ENCODE results near the gene FBXO2. TPM values are rescaled to one million over a fixed set of nuclear protein-coding genes. Genes with fewer than 3 reads are reported as not detected.

The FBXO2 gene
- total and polyA plus RNA-seq, 10 of the 15 experiments (the other 5 are each of a cell fraction or from before 2014, with no cell fraction given): 0.06 to 0.41 (median 0.18) TPM; not detected in 4

DNA sequence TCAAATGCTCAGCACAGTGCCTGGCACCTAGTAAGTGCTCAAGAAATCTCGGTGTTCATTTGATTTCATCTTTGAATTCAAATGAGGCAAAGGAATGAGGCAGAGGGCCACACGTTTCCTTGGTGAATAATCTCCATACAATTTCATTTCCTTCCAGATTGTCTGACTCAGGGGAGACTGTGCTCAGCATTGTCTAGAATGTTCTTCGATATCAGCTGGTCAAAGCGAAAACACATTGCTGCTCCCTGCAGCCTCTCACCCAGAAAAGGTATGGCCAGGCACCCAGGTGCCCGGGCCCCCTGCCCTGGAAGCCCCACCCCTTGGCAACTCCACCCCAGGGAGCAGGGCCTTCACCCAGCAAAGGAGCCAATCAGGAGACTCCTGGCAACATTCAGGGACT, 55.8 kb downstream of the FBXO2 start:
- DNase-seq (ENCODE audit: low read depth, low spot score) (no peak), FAIRE-seq (no peak), ATAC-seq (no peak)
- RAD21 ChIA-PET (ENCODE audit: unreplicated experiment): no interaction called here
- WGBS (ENCODE audit: insufficient coverage, insufficient replicate concordance, low lambda C conversion rate, missing lambda C conversion rate): 17% methylated on average over 5 of the region's 5 CpGs
- H3K9me3 ChIP-seq (replicated peaks; ENCODE audit: control insufficient read depth, insufficient read depth, low read length): no peaks in the 10 kb centered on the region
- intact Hi-C loops (cut with micrococcal nuclease; ENCODE audit: unreplicated experiment) (no loop called here), in situ Hi-C loops (cut with MboI) (no loop called here)
- SMC1A ChIA-PET (ENCODE audit: uncharacterized antibody, unreplicated experiment): no interaction called here
- H3K4me3 ChIP-seq: no peak overlapping the region
- BruUV-seq (replicated peaks): no TSS peak
- H3K36me3 ChIP-seq (ENCODE audit: control insufficient read depth in 2 of 2, insufficient read depth in 2 of 2, low read length in 1 of 2): no peaks in the 10 kb centered on the region
- no peak overlapping the region for H3K9ac ChIP-seq (ENCODE audit: control insufficient read depth, insufficient read depth, low read length)
- CTCF ChIA-PET: no interaction called here
- no peak overlapping the region for H2AFZ ChIP-seq (ENCODE audit: control insufficient read depth, low read depth, low read length)
- H3K27ac ChIP-seq (ENCODE audit: control insufficient read depth, insufficient read depth): no peak overlapping the region
- H3K27me3 ChIP-seq (replicated peaks in 1 of 2; ENCODE audit: control insufficient read depth in 2 of 2, insufficient read depth in 2 of 2, low read length in 1 of 2): peaks cover 0 to 4% of the 10 kb centered on the region in 2 experiments; a peak in 1 of 4 replicates
- no peaks in the 10 kb centered on the region for H3K79me2 ChIP-seq (ENCODE audit: control insufficient read depth, insufficient read depth, low read length)
- no peaks in the 10 kb centered on the region for H3K4me1 ChIP-seq (ENCODE audit: control insufficient read depth, insufficient read depth, low read length)
- POLR2A ChIA-PET: no interaction called here
- TF ChIP-seq, protein P1, sequence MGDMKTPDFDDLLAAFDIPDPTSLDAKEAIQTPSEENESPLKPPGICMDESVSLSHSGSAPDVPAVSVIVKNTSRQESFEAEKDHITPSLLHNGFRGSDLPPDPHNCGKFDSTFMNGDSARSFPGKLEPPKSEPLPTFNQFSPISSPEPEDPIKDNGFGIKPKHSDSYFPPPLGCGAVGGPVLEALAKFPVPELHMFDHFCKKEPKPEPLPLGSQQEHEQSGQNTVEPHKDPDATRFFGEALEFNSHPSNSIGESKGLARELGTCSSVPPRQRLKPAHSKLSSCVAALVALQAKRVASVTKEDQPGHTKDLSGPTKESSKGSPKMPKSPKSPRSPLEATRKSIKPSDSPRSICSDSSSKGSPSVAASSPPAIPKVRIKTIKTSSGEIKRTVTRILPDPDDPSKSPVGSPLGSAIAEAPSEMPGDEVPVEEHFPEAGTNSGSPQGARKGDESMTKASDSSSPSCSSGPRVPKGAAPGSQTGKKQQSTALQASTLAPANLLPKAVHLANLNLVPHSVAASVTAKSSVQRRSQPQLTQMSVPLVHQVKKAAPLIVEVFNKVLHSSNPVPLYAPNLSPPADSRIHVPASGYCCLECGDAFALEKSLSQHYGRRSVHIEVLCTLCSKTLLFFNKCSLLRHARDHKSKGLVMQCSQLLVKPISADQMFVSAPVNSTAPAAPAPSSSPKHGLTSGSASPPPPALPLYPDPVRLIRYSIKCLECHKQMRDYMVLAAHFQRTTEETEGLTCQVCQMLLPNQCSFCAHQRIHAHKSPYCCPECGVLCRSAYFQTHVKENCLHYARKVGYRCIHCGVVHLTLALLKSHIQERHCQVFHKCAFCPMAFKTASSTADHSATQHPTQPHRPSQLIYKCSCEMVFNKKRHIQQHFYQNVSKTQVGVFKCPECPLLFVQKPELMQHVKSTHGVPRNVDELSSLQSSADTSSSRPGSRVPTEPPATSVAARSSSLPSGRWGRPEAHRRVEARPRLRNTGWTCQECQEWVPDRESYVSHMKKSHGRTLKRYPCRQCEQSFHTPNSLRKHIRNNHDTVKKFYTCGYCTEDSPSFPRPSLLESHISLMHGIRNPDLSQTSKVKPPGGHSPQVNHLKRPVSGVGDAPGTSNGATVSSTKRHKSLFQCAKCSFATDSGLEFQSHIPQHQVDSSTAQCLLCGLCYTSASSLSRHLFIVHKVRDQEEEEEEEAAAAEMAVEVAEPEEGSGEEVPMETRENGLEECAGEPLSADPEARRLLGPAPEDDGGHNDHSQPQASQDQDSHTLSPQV (IDR thresholded peaks at IDR 0.05): no peak
- TF ChIP-seq RUNX3 (IDR thresholded peaks at IDR 0.05; ENCODE audit: low read length) (no peak), BHLHE40 (IDR thresholded peaks at IDR 0.05; ENCODE audit: borderline replicate concordance in 1 of 2, low read depth in 2 of 2, low read length in 1 of 2) (no peak), SIX5 (IDR thresholded peaks at IDR 0.05; ENCODE audit: low read depth, low read length, severe bottlenecking) (no peak), ZBED1 (IDR thresholded peaks at IDR 0.05; ENCODE audit: borderline replicate concordance) (no peak), ASH2L (IDR thresholded peaks at IDR 0.05; ENCODE audit: borderline replicate concordance, low read depth) (no peak), CBX5 (IDR thresholded peaks at IDR 0.05; ENCODE audit: low read depth) (no peak)
- TF ChIP-seq, protein P2, sequence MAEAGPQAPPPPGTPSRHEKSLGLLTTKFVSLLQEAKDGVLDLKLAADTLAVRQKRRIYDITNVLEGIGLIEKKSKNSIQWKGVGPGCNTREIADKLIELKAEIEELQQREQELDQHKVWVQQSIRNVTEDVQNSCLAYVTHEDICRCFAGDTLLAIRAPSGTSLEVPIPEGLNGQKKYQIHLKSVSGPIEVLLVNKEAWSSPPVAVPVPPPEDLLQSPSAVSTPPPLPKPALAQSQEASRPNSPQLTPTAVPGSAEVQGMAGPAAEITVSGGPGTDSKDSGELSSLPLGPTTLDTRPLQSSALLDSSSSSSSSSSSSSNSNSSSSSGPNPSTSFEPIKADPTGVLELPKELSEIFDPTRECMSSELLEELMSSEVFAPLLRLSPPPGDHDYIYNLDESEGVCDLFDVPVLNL (IDR thresholded peaks at IDR 0.05; ENCODE audit: low read depth, low read length): no peak
- TF ChIP-seq, protein P3, sequence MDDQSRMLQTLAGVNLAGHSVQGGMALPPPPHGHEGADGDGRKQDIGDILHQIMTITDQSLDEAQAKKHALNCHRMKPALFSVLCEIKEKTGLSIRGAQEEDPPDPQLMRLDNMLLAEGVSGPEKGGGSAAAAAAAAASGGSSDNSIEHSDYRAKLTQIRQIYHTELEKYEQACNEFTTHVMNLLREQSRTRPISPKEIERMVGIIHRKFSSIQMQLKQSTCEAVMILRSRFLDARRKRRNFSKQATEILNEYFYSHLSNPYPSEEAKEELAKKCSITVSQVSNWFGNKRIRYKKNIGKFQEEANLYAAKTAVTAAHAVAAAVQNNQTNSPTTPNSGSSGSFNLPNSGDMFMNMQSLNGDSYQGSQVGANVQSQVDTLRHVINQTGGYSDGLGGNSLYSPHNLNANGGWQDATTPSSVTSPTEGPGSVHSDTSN (IDR thresholded peaks at IDR 0.05; ENCODE audit: insufficient replicate concordance, low read depth, low read length): no peak
- no peak overlapping the region for H3K4me2 ChIP-seq (ENCODE audit: control insufficient read depth, insufficient read depth)
- no peaks in the 10 kb centered on the region for H4K20me1 ChIP-seq (ENCODE audit: control insufficient read depth, insufficient read depth)

Other genes starting within 250 kb of the FBXO2 start
Only the 7 nearest of the 11 such genes appear.
- 9.4 and 10.0 TPM in 2 replicates for gene FBXO44, start 448 bp upstream of the FBXO2 start, total RNA-seq (2014; rRNA removed)
- gene FBXO44, start 448 bp upstream of the FBXO2 start, total RNA-seq (2014; rRNA removed; fragmentation: Illumina TruSeq; extraction: Trizol): 4.2 and 4.8 TPM in 2 replicates
- gene FBXO44, start 448 bp upstream of the FBXO2 start, total RNA-seq (2021): 12.9 and 13.2 TPM in 2 replicates
- 4.1 and 6.3 TPM in 2 replicates for gene FBXO44, start 448 bp upstream of the FBXO2 start, polyA plus RNA-seq (2011; rRNA removed)
- gene FBXO44, start 448 bp upstream of the FBXO2 start, polyA plus RNA-seq (2014; fragmentation: Illumina TruSeq; extraction: Trizol): 1.1 and 4.0 TPM in 2 replicates
- gene FBXO44, start 448 bp upstream of the FBXO2 start, polyA plus RNA-seq (2014; fragmentation: Nextera tagmentation; extraction: Ambion mirVana): 1 to 10 TPM in 1 of 2 experiments, under 1 TPM in 1; 0.77 to 1.5 TPM
- 17.5 and 22.4 TPM in 2 replicates for gene FBXO44, start 448 bp upstream of the FBXO2 start, polyA plus RNA-seq (2014; rRNA removed)
- 10 to 100 TPM; 11.7 to 12.9 TPM for gene FBXO44, start 448 bp upstream of the FBXO2 start, polyA plus RNA-seq (2016; fragmentation: Nextera tagmentation; extraction: Ambion mirVana)
- gene FBXO6, start 9.8 kb upstream of the FBXO2 start, total RNA-seq (2014; rRNA removed): 37.1 TPM in 2 replicates
- 15.7 and 16.8 TPM in 2 replicates for gene FBXO6, start 9.8 kb upstream of the FBXO2 start, total RNA-seq (2014; rRNA removed; fragmentation: Illumina TruSeq; extraction: Trizol)
- 15.9 and 17.8 TPM in 2 replicates for gene FBXO6, start 9.8 kb upstream of the FBXO2 start, total RNA-seq (2021)
- gene FBXO6, start 9.8 kb upstream of the FBXO2 start, polyA plus RNA-seq (2011; rRNA removed): 9.2 and 17.0 TPM in 2 replicates
- 10.5 and 18.4 TPM in 2 replicates for gene FBXO6, start 9.8 kb upstream of the FBXO2 start, polyA plus RNA-seq (2014; fragmentation: Illumina TruSeq; extraction: Trizol)
- gene FBXO6, start 9.8 kb upstream of the FBXO2 start, polyA plus RNA-seq (2014; fragmentation: Nextera tagmentation; extraction: Ambion mirVana): 1 to 10 TPM; 6.0 to 9.3 TPM
- gene FBXO6, start 9.8 kb upstream of the FBXO2 start, polyA plus RNA-seq (2014; rRNA removed): 38.2 and 42.1 TPM in 2 replicates
- 10 to 100 TPM; 26.7 to 32.4 TPM for gene FBXO6, start 9.8 kb upstream of the FBXO2 start, polyA plus RNA-seq (2016; fragmentation: Nextera tagmentation; extraction: Ambion mirVana)
- gene MAD2L2, start 26.7 kb upstream of the FBXO2 start, total RNA-seq (2014; rRNA removed): 88.3 and 95.0 TPM in 2 replicates
- 32.8 and 37.2 TPM in 2 replicates for gene MAD2L2, start 26.7 kb upstream of the FBXO2 start, total RNA-seq (2014; rRNA removed; fragmentation: Illumina TruSeq; extraction: Trizol)
- 58.0 and 59.1 TPM in 2 replicates for gene MAD2L2, start 26.7 kb upstream of the FBXO2 start, total RNA-seq (2021)
- gene MAD2L2, start 26.7 kb upstream of the FBXO2 start, polyA plus RNA-seq (2011; rRNA removed): 33.2 and 48.3 TPM in 2 replicates
- 21.5 and 42.6 TPM in 2 replicates for gene MAD2L2, start 26.7 kb upstream of the FBXO2 start, polyA plus RNA-seq (2014; fragmentation: Illumina TruSeq; extraction: Trizol)
- gene MAD2L2, start 26.7 kb upstream of the FBXO2 start, polyA plus RNA-seq (2014; fragmentation: Nextera tagmentation; extraction: Ambion mirVana): 1 to 10 TPM; 3.5 to 8.0 TPM
- gene MAD2L2, start 26.7 kb upstream of the FBXO2 start, polyA plus RNA-seq (2014; rRNA removed): 80.5 and 85.1 TPM in 2 replicates
- 10 to 100 TPM; 75.4 to 86.5 TPM for gene MAD2L2, start 26.7 kb upstream of the FBXO2 start, polyA plus RNA-seq (2016; fragmentation: Nextera tagmentation; extraction: Ambion mirVana)
- not detected in 2 replicates for gene DRAXIN, start 37.3 kb upstream of the FBXO2 start, total RNA-seq (2014; rRNA removed)
- gene DRAXIN, start 37.3 kb upstream of the FBXO2 start, total RNA-seq (2014; rRNA removed; fragmentation: Illumina TruSeq; extraction: Trizol): 0.04 and 0.05 TPM in 2 replicates
- 0.05 TPM in 1 of 2 replicates, not detected in the other for gene DRAXIN, start 37.3 kb upstream of the FBXO2 start, total RNA-seq (2021)
- 0.01 TPM in 2 replicates for gene DRAXIN, start 37.3 kb upstream of the FBXO2 start, polyA plus RNA-seq (2011; rRNA removed)
- gene DRAXIN, start 37.3 kb upstream of the FBXO2 start, polyA plus RNA-seq (2014; fragmentation: Illumina TruSeq; extraction: Trizol): not detected in 2 replicates
- under 1 TPM in 1 of 2 experiments, not detected in 1; 0.02 TPM for gene DRAXIN, start 37.3 kb upstream of the FBXO2 start, polyA plus RNA-seq (2014; fragmentation: Nextera tagmentation; extraction: Ambion mirVana)
- 0.01 TPM in 2 replicates for gene DRAXIN, start 37.3 kb upstream of the FBXO2 start, polyA plus RNA-seq (2014; rRNA removed)
- gene DRAXIN, start 37.3 kb upstream of the FBXO2 start, polyA plus RNA-seq (2016; fragmentation: Nextera tagmentation; extraction: Ambion mirVana): under 1 TPM; 0.03 to 0.04 TPM
- gene AGTRAP, start 81.7 kb upstream of the FBXO2 start, total RNA-seq (2014; rRNA removed): 12.8 and 16.1 TPM in 2 replicates
- gene AGTRAP, start 81.7 kb upstream of the FBXO2 start, total RNA-seq (2014; rRNA removed; fragmentation: Illumina TruSeq; extraction: Trizol): 5.8 and 7.9 TPM in 2 replicates
- 10.0 and 12.7 TPM in 2 replicates for gene AGTRAP, start 81.7 kb upstream of the FBXO2 start, total RNA-seq (2021)
- 3.5 and 7.7 TPM in 2 replicates for gene AGTRAP, start 81.7 kb upstream of the FBXO2 start, polyA plus RNA-seq (2011; rRNA removed)
- 2.3 and 7.0 TPM in 2 replicates for gene AGTRAP, start 81.7 kb upstream of the FBXO2 start, polyA plus RNA-seq (2014; fragmentation: Illumina TruSeq; extraction: Trizol)
- 1 to 10 TPM; 3.0 to 4.1 TPM for gene AGTRAP, start 81.7 kb upstream of the FBXO2 start, polyA plus RNA-seq (2014; fragmentation: Nextera tagmentation; extraction: Ambion mirVana)
- 14.6 and 16.3 TPM in 2 replicates for gene AGTRAP, start 81.7 kb upstream of the FBXO2 start, polyA plus RNA-seq (2014; rRNA removed)
- gene AGTRAP, start 81.7 kb upstream of the FBXO2 start, polyA plus RNA-seq (2016; fragmentation: Nextera tagmentation; extraction: Ambion mirVana): 10 to 100 TPM; 14.5 to 17.4 TPM
- gene C1orf167, start 107.8 kb upstream of the FBXO2 start, total RNA-seq (2014; rRNA removed): 0.17 TPM in 1 of 2 replicates, not detected in the other
- gene C1orf167, start 107.8 kb upstream of the FBXO2 start, total RNA-seq (2014; rRNA removed; fragmentation: Illumina TruSeq; extraction: Trizol): not detected in 2 replicates
- 0.31 TPM in 1 of 2 replicates, not detected in the other for gene C1orf167, start 107.8 kb upstream of the FBXO2 start, total RNA-seq (2021)
- not detected in 2 replicates for gene C1orf167, start 107.8 kb upstream of the FBXO2 start, polyA plus RNA-seq (2011; rRNA removed)
- gene C1orf167, start 107.8 kb upstream of the FBXO2 start, polyA plus RNA-seq (2014; fragmentation: Illumina TruSeq; extraction: Trizol): not detected in 2 replicates
- not detected for gene C1orf167, start 107.8 kb upstream of the FBXO2 start, polyA plus RNA-seq (2014; fragmentation: Nextera tagmentation; extraction: Ambion mirVana)
- gene C1orf167, start 107.8 kb upstream of the FBXO2 start, polyA plus RNA-seq (2014; rRNA removed): not detected in 2 replicates
- not detected for gene C1orf167, start 107.8 kb upstream of the FBXO2 start, polyA plus RNA-seq (2016; fragmentation: Nextera tagmentation; extraction: Ambion mirVana)
- 16.1 and 16.8 TPM in 2 replicates for gene MTHFR, start 151.5 kb upstream of the FBXO2 start, total RNA-seq (2014; rRNA removed)
- 9.7 and 10.0 TPM in 2 replicates for gene MTHFR, start 151.5 kb upstream of the FBXO2 start, total RNA-seq (2014; rRNA removed; fragmentation: Illumina TruSeq; extraction: Trizol)
- gene MTHFR, start 151.5 kb upstream of the FBXO2 start, total RNA-seq (2021): 15.8 and 16.6 TPM in 2 replicates
- gene MTHFR, start 151.5 kb upstream of the FBXO2 start, polyA plus RNA-seq (2011; rRNA removed): 8.0 and 13.1 TPM in 2 replicates
- gene MTHFR, start 151.5 kb upstream of the FBXO2 start, polyA plus RNA-seq (2014; fragmentation: Illumina TruSeq; extraction: Trizol): 5.0 and 9.0 TPM in 2 replicates
- 1 to 10 TPM; 1.0 to 1.2 TPM for gene MTHFR, start 151.5 kb upstream of the FBXO2 start, polyA plus RNA-seq (2014; fragmentation: Nextera tagmentation; extraction: Ambion mirVana)
- gene MTHFR, start 151.5 kb upstream of the FBXO2 start, polyA plus RNA-seq (2014; rRNA removed): 14.1 and 15.1 TPM in 2 replicates
- gene MTHFR, start 151.5 kb upstream of the FBXO2 start, polyA plus RNA-seq (2016; fragmentation: Nextera tagmentation; extraction: Ambion mirVana): 1 to 10 TPM; 8.1 to 9.2 TPM

Data from GM12878 (cell line).